AG09319 (cell line): ENCODE results near the gene CADM2.

Source experiments
- DNase-seq: peaks from one replicate; pipeline ENCODE4 v3.0.0-alpha.2; 2010; ENCODE audit warnings: low read depth; ENCODE audit errors: extremely low read depth
- CTCF ChIP-seq: IDR thresholded peaks from 2 replicates; pipeline ENCODE4 v1.5.1; 2011; ENCODE audit warnings: low read depth, mild to moderate bottlenecking, inconsistent platforms, low read length, moderate library complexity

The CADM2 gene

GRCh38 chr3:85264381-85264780 lies 305.6 kb downstream of the CADM2 start:
- TF ChIP-seq CTCF: no peak
- DNase-seq: no peak

- TF ChIP-seq CTCF: no peak
- DNase-seq: no peak
These were observed 311.7 kb downstream of the CADM2 start for GRCh38 chr3:85270488-85270887.

- DNase-seq: no peak
- TF ChIP-seq CTCF: no peak
These were observed 313.1 kb downstream of the CADM2 start for GRCh38 chr3:85271911-85272310.

- TF ChIP-seq CTCF: no peak
These were observed 329.5 kb downstream of the CADM2 start for GRCh38 chr3:85288257-85288656.

GRCh38 chr3:85297291-85297690 lies 338.5 kb downstream of the CADM2 start:
- DNase-seq: no peak
- no peak for TF ChIP-seq CTCF

More at GRCh38 chr3:85288257-85288656, 329.5 kb downstream of the CADM2 start:
- DNase-seq: no peak

GRCh38 chr3:85298032-85298431 lies 339.2 kb downstream of the CADM2 start:
- DNase-seq: no peak
- no peak for TF ChIP-seq CTCF

- DNase-seq: no peak
- no peak for TF ChIP-seq CTCF
These were observed 344.4 kb downstream of the CADM2 start for GRCh38 chr3:85303156-85303555.
